ENCODE results near the gene ST6GAL1.

Gene ST6GAL1

GRCh38 chr3:187072511-187072910 lies 142.2 kb downstream of the ST6GAL1 start:
- DNase-seq (ENCODE audit: low read depth in 1 of 2, low spot score in 1 of 2) = no peak

- DNase-seq (ENCODE audit: low read depth in 1 of 2, low spot score in 1 of 2) = no peak
Observed at GRCh38 chr3:187073581-187074098, 143.3 kb downstream of the ST6GAL1 start.

- no peak for DNase-seq (ENCODE audit: low read depth in 1 of 2, low spot score in 1 of 2)
Observed at GRCh38 chr3:187074846-187075245, 144.5 kb downstream of the ST6GAL1 start.

- DNase-seq (ENCODE audit: low read depth in 1 of 2, low spot score in 1 of 2) = no peak
Observed at GRCh38 chr3:187076297-187076696, 146.0 kb downstream of the ST6GAL1 start.

- no peak for DNase-seq (ENCODE audit: low read depth in 1 of 2, low spot score in 1 of 2)
Observed at GRCh38 chr3:187077085-187077484, 146.8 kb downstream of the ST6GAL1 start.

- no peak for DNase-seq (ENCODE audit: low read depth in 1 of 2, low spot score in 1 of 2)
Observed at GRCh38 chr3:187077537-187077936, 147.2 kb downstream of the ST6GAL1 start.

GRCh38 chr3:187079090-187080022 lies 149.0 kb downstream of the ST6GAL1 start:
- no peak for DNase-seq (ENCODE audit: low read depth in 1 of 2, low spot score in 1 of 2)

GRCh38 chr3:187080799-187081450 lies 150.6 kb downstream of the ST6GAL1 start:
- no peak for DNase-seq (ENCODE audit: low read depth in 1 of 2, low spot score in 1 of 2)

GRCh38 chr3:187082758-187083375 lies 152.5 kb downstream of the ST6GAL1 start:
- no peak for DNase-seq (ENCODE audit: low read depth in 1 of 2, low spot score in 1 of 2)

- DNase-seq (ENCODE audit: low read depth in 1 of 2, low spot score in 1 of 2) = no peak
Observed at GRCh38 chr3:187084126-187084525, 153.8 kb downstream of the ST6GAL1 start.

- no peak for DNase-seq (ENCODE audit: low read depth in 1 of 2, low spot score in 1 of 2)
Observed at GRCh38 chr3:187084580-187084979, 154.3 kb downstream of the ST6GAL1 start.

GRCh38 chr3:187085021-187085666 lies 154.8 kb downstream of the ST6GAL1 start:
- no peak for DNase-seq (ENCODE audit: low read depth in 1 of 2, low spot score in 1 of 2)

GRCh38 chr3:187085933-187086332 lies 155.6 kb downstream of the ST6GAL1 start:
- no peak for DNase-seq (ENCODE audit: low read depth in 1 of 2, low spot score in 1 of 2)

GRCh38 chr3:187086831-187087230 lies 156.5 kb downstream of the ST6GAL1 start:
- DNase-seq (ENCODE audit: low read depth in 1 of 2, low spot score in 1 of 2) = no peak

- DNase-seq (ENCODE audit: low read depth in 1 of 2, low spot score in 1 of 2) = no peak
Observed at GRCh38 chr3:187088701-187089100, 158.4 kb downstream of the ST6GAL1 start.

- DNase-seq (ENCODE audit: low read depth in 1 of 2, low spot score in 1 of 2) = no peak
Observed at GRCh38 chr3:187093320-187093719, 163.0 kb downstream of the ST6GAL1 start.

- no peak for DNase-seq (ENCODE audit: low read depth in 1 of 2, low spot score in 1 of 2)
Observed at GRCh38 chr3:187098923-187099512, 168.7 kb downstream of the ST6GAL1 start.

- peak; percentile 23 to 32 for DNase-seq (ENCODE audit: low read depth in 1 of 2, low spot score in 1 of 2)
Observed at GRCh38 chr3:187101184-187102072, 171.1 kb downstream of the ST6GAL1 start.

- DNase-seq (ENCODE audit: low read depth in 1 of 2, low spot score in 1 of 2) = no peak
Observed at GRCh38 chr3:187102073-187102634, 171.8 kb downstream of the ST6GAL1 start.
